HTR-8/SVneo (cell line): Measurements from ENCODE around the gene THSD4.

Experiments
- DNase-seq: peaks from one replicate; pipeline ENCODE4 v3.0.0; 2011; ENCODE audit warnings: low spot score, mixed read lengths; ENCODE audit not compliant: insufficient read length
- FAIRE-seq: peaks from 2 replicates; lab custom pipeline; 2011; peaks lifted over from hg19 to GRCh38; lab: Jason Lieb, UNC

THSD4 gene

DNA sequence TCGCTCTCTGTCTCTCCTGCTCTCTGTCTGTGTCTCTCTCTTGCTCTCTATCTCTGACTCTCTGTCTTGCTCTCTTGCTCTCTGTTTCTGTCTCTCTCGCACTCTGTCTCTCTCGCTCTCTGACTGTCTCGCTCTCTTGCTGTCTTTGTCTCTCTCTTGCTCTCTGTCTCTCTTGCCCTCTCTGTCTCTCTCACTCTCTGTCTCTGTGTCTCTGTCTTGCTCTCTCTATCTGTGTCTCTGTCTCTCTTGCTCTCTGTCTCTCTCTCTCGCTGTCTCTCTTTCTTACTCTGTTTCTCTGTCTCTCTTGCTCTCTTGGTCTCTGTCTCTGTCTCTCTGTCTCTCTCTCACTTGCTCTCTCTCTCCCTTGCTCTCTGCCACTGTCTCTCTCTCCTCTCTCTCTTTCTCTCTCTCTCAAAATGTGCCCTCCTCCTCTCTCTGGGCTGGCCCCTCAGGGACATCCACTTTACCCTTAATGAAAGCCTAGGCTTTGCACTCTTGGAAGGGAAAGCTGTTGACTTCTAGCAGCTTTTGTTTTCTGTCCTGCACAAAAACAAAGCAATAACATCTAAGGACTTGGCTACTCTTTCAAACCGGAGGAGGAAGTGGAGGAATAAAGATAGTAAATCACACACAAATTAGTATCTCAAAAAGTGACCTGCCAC lies 621.1 kb downstream of the THSD4 start:
- FAIRE-seq, result no peak
- no peak for DNase-seq

DNA sequence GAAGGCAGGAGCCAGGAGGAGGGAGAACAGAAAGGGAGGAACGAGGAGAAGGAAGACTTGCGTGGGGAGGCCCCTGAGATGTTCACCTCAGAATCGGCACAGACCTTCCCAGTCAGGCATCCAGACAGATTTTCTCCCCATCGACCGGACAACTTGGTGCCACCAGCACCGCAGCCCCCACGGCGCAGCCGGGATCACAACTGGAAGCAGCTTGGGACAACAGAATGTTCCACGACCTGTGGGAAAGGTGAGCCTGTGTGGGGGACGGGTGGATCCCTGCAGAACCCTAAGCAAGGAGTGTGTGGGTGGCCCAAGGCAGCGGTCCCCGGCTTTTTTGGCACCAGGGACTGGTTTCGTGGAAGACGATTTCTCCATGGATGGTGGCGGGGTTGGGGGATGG lies 622.5 kb downstream of the THSD4 start:
- FAIRE-seq (no peak), DNase-seq (no peak)

DNA sequence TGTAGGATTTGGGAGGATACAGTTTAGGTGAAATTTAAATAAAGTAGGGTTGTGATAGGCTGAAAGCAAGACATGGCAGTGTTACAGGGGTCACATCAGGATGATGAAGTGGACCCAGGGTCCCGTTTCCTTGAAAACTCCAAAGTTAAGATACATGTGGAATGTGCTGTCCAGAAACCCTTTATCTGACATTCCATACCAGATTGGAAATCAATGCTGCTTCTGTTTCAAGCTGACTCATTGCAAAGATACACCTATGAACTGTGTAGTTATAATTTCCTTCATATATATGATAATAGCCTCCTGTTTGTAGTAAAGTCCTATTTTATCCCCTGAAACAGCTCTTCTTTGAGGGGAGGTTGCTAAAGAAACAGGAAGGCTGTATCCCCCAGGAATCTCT lies 624.1 kb downstream of the THSD4 start:
- FAIRE-seq (no peak), DNase-seq (no peak)

DNA sequence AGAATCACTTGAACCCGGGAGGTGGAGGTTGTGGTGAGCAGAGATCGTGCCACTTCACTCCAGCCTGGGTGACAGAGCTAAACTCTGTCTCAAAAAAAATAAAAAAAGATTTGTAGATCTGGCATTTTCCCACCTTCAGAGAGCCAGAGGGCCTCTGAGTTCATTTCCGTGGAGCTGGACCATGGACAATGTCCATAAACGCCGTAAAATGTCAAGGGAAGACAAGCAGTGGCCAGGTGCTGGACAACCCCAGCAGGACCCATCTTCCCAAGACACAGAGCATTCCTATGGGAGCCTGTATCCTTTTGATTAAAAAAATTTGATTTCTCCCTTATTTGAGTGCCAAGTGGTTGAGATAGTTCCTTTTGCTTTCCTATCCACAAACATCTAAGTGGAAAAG lies 627.7 kb downstream of the THSD4 start:
- DNase-seq, result no peak
- no peak for FAIRE-seq

DNA sequence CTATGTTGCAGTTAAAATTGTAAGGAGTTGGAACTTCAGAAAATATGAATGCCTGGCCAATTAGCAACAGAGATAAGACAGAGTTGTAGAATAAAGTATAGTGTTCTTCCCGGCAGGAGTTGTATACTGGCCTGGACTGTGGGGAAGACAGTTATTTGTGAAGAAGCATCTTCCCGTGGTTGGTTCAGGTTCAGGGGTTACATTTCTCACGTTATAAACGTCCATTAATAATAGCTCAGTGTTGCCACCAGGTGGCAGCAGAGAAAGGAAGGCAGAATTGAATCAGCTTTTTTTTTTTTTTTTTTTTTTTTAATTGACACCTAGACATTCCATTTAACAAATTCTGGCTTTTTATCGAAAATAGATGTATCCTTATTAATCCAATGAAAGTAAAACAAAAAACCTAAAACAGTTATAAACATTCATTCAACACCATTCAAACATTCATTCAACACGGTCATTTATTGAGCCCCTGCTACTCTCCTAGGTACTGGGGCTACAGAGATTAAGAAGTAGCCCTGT lies 628.7 kb downstream of the THSD4 start:
- FAIRE-seq, result no peak

DNA sequence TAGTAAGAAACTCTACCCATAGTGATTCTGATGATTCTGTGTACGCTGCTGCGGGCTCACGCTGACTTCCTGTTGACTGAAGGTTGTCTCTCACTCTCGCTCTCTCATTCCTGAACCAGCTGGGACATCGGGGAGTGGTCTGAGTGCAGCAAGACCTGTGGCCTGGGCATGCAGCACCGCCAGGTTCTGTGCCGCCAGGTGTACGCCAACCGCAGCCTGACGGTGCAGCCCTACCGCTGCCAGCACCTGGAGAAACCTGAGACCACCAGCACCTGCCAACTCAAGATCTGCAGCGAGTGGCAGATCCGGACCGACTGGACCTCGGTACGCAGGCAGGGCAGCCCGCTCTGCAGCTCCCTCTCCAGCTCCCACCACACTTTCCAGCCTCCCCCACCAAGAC lies 631.4 kb downstream of the THSD4 start:
- FAIRE-seq (no peak), DNase-seq (no peak)

More for the DNA sequence above, 628.7 kb downstream of the THSD4 start:
- DNase-seq, result no peak

DNA sequence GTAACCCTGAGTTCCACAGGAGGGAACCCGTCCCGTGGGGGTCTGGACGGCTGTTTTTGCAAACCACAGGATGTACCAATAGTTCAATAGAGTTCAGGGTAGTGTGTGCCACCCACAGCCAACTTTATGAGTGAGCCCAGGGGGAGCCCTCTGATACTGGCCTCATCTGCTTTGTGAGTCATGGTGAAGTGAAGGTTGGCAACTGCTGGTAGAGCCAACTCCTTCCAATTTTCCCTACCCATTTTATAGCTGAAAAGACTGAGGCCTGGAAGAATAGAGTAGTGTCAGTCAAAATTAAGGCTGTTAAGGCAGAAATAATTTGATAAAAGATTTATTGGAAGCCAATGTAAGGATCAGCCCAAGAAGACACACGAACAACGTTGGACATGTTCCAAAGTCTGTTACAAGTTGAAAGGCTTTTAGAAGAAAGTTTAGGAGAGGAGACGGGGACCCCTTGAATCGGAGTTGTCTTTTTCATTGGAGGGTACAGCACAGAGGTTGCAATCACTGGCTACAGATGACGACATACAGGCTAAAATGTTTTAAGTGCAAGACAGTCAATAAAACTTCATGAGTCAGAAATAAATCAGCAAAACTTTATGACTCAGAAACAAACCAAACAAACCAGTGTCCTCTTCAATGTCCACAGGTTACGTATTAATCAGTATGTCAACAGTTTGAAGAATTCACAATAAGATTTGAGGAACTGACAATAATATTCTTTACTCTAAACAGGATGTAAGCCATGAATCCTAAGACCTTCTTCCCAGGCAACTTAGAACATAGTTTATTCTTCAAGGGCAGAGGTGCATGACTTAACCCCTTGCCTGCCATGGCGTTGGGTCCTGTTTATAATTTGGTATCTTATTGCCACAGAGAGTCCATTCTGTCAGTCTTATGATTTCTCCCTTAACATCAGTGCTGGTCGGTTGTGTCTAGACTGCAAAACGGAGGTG lies 632.1 kb downstream of the THSD4 start:
- no peak for FAIRE-seq
- peak; percentile 85 for DNase-seq

DNA sequence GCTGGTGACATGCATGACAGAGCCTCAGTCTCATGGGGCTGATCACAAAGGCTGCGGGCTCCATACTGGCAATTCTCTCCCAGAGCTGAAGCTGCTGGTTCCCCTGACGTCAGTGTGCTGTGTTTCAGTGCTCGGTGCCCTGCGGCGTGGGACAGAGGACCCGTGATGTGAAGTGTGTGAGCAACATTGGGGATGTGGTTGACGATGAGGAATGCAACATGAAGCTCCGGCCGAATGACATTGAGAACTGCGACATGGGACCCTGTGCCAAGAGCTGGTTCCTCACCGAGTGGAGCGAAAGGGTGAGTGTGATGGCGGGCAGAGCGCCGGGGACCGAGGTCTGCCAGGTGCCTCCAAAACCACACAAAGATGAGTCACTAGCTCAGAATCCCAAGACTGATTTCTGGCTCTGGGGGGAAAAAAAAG lies 633.0 kb downstream of the THSD4 start:
- DNase-seq (no peak), FAIRE-seq (no peak)

DNA sequence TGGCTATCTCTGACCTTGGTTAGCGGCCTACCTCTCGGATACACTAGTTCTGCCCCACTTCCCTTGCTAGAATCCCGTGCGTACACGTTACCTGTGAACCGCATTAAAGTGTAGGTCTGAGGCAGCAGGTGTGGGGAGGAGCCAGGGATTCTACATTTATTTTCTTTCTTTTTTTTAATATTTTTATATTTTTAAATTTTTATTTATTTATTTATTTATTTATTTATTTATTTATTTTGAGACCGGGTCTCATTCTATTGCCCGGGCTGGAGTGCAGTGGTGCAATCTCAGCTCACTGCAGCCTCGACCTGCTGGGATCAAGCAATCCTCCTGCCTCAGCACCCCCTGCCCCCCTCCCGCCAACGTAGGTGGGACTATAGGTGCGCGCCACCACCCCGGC lies 634.2 kb downstream of the THSD4 start:
- FAIRE-seq (no peak), DNase-seq (no peak)

DNA sequence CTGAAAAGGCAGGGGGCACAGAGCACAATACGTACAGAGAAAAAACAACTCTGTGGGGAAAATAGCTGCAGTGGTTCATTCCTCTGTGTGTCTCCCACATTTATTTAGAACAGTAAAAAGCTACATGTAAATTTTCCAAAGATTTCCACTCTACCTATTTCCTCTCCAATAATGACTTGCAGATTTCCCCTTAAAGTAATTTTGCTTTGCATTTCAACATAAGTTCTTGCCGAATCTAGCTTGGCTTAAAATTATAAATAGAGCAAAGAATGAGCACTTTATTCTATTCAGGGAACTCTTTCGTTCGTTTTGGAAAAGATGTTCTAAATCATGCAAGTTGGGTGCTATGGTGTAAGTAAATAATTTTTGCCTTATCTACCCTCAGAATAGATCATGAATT lies 636.9 kb downstream of the THSD4 start:
- FAIRE-seq, result no peak
- no peak for DNase-seq

DNA sequence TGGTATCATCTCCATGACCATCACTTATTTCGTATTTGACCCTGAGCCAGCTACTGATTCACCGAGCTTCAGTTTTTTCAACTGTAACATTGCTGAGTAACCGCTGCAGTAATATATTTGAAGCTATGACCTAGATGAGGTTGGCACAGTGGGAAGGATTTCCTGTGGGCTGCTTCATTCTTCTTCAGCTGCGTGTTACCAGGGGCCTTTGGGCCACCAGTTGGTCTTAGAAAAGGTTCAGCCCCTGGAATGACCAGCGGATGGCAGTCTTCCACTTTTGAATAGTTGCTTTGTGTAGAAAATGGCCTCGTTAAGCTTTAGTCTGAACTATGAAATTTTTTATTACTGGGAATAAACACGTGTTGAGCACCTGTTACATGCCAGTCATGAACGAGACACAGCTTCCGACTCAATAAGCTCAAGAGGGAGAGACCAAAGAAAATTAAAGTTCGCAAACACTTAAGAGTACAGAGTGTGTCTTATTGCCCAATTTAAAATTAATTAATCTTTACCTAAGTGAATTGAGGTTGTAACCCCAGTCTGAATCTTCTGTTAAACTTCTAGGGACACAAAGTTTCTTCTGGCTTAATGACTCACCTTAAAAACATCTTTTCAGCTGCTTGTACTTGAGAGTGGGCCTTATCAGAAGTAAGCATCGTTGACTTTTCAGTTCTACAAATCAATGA lies 637.5 kb downstream of the THSD4 start:
- peak; percentile 86 for DNase-seq
- peak; percentile 72 for FAIRE-seq

DNA sequence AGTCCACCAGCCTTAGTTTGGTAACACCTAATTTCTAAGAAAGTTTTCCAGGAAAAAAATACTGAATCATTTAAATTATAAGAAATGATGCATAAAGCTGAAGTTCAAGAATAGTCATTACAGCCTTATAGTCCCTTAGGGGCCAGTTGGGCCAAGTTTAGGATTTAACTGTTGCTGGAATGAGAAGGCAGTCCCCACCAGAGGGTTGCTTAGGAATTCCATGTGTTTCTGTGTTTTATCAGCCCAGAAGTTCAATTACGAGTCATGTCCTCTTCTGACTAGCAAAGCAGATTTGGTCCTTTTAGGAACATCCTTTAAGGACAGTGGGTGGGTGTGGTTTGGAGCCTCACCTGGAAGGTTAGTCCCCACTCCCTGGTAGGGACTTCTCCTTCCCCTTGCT lies 638.1 kb downstream of the THSD4 start:
- DNase-seq (no peak), FAIRE-seq (no peak)

DNA sequence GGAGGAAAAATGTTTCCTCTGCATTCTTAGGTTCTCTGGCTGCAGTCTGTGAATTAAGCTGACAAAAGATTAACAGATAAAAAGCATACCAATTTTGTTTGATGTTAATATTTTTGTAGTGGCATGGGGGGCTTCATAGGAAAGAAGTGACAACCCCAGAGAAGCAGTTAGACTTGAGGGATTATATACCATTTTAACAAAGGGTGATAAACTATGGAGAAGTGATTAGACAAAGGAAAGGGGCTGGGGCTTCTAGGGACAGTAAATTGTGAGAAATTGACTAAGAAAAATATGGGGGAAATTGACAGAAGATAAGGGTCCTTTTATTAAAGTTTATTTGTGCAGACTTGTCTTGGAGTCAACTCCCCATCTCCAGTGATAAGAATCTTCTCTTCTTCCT lies 639.4 kb downstream of the THSD4 start:
- FAIRE-seq, result no peak
- no peak for DNase-seq

DNA sequence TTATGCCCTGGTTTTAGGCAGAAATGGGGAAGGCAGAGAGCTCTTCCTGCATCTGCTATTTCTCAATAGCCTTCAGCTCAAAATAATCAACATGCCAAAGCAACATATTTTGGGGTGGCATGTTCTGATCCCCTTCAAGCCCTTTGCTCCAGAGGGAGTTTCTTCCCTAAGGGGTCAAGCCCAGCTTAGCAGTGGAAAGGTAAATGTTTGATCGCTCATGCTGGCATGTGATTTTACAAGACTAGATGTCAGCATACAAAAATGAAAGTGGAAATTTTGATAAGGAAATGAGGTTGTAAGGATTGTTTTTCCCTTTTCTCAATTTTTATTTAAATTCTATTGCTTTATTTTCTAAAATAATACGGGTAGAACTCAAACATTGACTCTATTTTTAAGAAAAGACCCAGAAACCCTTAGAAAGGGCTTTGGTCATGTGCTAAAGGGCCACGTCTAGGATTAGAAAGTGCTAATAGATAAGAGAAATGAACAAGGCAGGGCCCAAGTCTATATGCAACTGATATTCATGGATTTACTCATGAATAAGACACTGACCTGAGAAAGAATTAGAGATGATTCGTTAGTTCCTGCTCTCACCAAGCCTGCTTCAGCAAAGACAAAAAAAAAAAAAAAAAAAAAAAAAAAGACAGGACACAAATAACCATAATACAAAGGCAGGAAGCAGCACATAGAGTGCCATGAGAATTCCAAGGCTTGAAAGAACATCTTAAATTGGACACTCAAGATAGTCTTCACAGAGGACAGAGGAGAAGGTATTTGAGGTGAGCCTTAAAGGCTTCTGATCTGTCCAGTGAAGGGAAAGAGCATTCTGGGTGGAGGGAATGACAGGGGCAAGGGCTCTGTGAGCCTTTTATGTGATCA lies 640.1 kb downstream of the THSD4 start:
- no peak for FAIRE-seq

DNA sequence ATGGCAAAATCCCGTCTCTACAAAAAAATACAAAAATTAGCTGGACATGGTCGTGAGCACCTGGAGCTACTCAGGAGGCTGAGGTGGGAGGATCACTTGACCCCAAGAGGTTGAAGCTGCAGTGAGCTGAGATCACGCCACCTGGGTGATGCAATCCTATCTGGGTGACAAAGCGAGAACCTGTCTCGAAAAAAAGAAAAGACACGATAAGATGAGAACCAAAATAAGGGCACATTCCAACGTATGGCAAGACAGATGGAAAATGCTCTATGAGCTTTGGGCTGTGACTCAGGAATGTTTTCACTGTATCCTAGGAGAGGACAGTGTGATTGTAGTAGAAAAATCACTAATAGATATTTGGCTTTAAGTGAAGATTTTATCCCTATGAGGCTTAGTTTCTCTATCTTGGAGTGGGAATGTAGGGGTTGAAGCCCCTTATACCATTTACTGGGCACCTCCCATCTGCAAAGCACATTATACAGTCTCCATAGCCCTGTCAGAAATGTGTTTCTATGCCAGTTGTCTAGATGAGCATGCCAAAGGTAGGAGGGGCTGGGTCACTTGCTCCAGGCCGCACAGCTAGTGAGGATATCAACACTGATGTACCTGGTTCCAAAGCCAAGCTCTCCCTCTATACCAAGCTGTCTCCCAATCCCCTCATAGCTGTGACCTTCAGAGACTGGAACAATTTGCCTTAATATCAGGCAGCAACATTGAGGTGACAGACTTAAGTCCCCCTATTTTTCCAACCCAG lies 641.5 kb downstream of the THSD4 start:
- no peak for DNase-seq
- no peak for FAIRE-seq

More for the DNA sequence above, 640.1 kb downstream of the THSD4 start:
- DNase-seq, result no peak

DNA sequence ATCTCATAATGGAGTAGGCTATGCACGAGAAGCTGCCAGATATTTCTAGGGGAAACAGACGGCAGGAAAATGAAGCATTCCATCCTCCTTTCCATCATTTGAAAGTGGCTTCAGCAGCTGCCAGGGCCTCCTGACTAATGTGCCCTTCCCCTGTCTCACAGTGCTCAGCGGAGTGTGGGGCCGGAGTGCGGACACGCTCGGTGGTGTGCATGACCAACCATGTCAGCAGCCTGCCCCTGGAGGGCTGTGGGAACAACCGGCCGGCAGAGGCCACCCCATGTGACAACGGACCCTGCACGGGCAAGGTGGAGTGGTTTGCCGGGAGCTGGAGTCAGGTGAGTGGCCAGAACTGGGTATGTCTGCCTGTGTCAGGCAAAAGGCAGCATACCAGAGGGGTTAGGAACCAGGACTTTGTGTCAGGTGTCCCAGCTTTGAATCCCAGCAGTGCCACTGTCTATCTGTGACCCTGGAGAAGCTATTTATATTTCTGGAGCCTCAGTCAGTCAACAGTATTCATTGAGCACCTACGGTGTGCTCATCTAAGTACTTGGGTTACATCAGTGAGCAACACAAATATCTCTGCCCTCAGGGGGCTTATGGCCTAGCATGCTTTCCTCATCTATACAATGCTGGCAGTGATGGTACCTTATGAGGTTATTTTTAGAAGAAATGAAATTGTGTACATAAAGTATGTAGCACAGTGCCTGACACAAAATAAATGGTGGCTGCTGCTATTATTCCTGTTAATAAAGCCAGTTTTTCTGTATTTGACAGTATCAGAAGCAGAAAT lies 642.7 kb downstream of the THSD4 start:
- no peak for FAIRE-seq
- no peak for DNase-seq

DNA sequence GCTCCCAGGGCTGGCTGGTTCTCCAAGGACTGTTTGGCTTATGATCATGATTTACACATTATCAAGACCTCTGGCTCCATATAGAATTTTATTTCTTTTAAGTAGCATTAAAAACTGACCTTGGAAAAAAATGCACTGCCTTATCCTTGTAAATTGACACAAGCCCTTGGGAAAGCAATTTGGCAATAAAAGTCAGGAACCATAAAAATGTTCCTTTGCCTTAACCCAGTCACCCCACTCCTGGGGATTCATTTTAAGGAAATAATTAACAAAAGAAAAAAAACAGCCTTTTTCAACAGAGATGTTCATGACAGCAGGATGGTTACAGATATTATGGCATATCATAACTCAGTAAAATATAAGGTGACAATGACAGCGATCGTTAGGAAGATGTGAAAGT lies 643.4 kb downstream of the THSD4 start:
- no peak for FAIRE-seq
- DNase-seq, result no peak

DNA sequence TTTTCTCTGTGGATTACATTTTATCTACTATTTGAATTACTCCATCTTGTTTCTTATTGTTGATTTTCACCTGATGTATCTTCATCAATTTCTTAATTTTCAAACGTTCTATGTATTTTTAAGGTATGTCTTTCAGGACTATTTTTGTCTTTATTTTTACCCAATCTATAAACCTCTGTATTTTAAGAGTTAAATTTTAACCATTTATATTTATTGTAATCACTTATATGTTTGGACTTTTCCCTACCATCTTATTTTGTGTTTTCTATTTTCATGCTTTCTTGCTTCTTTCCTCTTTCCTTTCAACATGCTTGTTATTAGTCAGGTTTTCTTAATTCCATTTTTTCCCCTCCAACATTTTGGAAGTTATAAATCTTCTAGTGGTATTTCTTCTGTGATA lies 645.6 kb downstream of the THSD4 start:
- DNase-seq (no peak), FAIRE-seq (no peak)
